ELR (cell line): ENCODE data around the gene TSTD1.
"Not testable (repeated sequence)": the region's sequence is repeated elsewhere in the genome, so short reads cannot be mapped to it uniquely, and the experiment has no call there.

Experiments used
- DNase-seq: peaks from one replicate; pipeline ENCODE4 v3.0.0-alpha.2; 2015; ENCODE audit warnings: low read depth

TSTD1 gene

DNA sequence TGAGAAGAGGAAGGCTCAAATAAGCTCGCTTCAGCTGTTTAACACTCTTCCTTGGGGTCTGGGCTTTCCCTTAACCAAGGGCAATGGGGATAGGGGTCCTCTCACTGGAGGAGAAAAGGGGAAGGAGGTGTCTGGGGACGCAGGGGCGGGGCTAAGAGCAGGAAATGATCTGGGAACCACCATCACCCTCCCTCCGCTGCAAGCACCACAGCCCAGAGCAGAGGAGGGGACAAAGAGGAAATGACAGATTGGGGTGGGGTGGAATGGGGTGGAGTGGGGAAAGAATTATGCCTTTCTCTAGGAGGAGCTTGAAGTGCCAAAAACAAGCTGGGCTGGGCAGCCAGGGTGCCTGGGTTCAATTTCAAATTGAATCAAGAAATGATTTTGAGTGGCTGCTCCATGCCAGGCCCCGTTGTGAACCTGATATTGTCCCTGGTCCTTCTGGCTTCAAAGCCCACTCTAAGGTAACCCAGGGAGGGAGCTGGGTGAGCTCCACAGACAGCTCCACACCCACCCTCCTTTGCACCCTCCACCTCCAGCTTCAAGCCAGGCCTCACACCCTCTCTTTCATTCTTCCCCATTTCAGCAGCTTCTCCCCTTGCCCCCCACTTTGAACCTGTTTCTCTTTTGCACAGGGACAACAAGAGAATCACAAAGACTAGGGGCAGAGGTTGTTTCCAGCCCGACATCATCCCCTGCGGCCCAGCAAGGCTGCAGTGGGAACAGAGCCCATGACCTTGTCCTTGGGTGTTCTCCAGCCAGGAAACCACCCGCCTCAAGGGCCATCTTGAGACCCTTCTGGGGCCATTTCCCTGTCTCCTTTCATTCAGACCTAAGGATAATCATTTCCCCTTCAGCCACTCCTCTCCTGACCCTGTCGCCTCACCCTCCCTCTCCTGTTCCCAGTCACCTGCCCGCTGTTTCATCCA lies 29.8 kb upstream of the TSTD1 start:
- no peak for DNase-seq

DNA sequence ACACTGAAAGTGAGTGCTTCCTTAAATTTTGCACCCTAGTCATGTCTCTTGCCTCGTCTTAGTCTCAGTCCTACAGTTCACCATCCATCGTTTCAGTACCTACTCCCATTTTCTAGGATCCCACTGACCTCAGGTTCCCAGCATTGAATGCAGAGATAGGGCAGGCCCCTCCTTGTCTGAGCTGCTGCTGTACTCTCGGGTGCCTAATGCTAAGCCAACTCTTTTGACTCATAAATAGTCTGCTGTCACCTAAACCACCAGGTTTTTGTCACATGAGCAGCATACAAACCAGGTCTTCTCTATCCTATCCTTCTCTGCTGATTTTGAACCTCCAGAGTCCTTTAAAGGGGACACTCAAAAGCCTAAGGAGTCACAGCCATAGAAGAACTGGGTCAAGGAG lies 27.9 kb upstream of the TSTD1 start:
- DNase-seq = no peak

DNA sequence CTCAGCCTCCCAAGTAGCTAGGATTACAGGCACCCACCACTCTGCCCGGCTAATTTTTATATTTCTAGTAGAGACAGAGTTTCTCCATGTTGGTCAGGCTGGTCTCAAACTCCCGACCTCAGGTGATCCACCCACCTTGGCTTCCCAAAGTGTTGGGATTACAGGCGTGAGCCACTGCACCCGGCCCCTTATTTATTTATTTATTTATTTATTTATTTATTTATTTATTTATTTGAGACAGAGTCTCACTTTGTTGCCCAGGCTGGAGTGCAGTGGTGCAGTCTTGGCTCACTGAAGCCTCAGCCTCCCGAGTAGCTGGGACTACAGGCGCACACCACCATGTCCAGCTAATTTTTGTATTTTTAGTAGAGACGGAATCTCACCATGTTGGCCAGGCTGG lies 26.9 kb upstream of the TSTD1 start:
- not testable (repeated sequence) for DNase-seq

DNA sequence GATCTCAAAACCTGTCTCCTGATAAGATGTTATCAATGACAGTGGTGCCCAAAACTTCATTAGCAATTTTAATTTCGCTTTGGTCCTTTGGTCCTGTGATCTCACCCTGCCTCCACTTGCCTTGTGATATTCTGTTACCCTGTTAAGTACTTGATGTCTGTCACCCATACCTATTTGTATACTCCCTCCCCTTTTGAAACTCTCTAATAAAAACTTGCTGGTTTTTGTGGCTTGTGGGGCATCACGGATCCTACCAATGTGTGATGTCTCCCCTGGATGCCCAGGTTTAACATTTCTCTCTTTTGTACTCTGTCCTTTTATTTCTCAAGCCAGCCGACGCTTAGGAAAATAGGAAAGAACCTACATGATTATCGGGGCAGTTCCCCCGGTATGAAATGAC lies 25.2 kb upstream of the TSTD1 start:
- not testable (repeated sequence) for DNase-seq

DNA sequence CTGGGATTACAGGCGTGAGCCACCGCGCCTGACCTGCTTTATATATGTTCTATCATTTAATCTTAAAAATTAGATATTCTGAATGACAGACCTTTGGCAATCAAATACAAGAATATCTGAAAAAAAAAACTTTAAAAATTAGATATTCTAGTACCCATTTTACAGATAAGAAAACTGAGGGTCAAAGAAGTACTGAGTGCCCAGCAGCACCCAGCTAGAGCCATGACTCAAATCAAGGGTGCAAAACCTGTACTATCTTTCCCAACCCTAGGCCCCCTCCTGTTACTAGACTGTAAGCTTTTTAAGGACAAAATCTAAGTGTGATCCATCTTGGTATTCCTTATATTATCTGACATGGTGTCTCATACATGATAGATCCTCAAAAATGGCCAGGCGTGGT lies 22.7 kb upstream of the TSTD1 start:
- no peak for DNase-seq

DNA sequence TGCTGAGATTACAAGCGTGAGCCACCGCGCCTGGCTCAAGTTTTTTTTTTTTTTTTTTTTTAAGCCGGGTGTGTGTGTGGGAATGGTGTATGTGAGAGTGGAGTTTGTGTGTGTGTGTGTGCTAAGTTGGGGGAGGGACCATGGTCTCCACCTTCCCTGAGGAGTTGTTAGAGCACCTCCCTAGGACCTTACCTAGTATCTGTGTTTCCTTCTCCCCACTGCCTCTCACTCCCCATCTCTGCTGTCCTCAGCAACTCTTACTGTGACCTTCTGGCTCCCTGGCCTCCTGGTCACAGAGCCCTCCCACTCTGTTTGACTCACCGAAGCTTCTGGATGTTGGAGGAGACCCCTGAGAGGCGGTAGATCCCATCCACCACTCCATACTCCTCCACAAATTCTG lies 20.5 kb upstream of the TSTD1 start:
- DNase-seq = no peak

DNA sequence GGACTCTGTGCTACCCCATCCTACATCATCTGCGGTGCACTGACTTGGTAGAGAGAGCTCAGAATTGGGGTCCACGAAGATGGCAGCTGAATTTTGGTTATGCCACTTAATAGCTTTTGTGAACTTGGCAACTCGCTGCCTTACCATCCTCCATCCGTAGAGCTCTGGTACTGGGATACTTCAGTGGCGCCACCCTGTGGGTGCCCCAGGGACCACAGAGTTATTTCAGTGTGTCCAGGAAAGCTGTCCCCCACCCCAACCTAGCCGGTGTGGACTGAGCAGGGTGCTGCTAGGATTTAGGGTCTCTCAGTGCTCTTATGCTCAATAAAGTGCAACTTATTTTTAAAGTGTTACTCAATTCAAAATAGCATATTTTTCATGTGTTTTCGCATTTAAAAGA lies 16.0 kb upstream of the TSTD1 start:
- DNase-seq = no peak

DNA sequence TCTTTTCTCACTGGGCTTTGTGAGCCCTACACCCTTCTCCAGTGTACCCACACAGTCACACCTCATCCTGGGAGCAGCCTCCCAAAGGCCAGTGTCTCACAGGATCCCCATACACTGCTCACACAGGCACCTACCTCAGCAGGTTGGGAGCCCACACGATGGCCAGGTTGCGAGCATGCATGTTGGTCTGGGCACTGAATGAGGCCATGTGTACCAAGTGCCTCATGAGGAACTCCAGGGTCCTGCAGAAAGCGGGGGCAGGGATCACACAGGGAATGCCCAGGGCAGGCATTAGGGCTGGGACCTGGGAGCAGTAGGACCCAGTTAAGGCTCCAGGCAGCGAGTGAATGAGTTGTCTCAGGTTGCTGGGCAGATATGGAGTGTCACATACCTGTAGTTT lies 15.5 kb upstream of the TSTD1 start:
- DNase-seq = no peak

DNA sequence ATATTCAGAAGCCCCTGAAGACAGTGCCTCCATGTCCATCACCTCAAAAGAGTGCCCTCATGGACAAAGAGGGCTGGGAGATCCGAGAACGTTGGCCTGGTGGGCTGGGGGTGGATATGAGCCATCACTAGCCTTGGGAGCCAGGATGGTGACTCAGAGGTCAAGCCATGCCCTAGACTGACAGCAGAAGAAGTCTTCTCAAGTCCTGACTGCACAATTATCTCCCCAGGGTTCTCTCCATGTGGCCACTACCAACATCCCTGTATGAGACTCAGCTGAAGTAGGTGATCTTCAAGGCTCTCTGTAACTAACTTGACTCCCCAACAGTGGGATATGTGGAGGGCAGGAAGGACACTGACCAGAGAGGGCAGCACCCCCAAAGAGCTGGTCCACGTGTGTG lies 14.1 kb upstream of the TSTD1 start:
- DNase-seq = peak; percentile 50

DNA sequence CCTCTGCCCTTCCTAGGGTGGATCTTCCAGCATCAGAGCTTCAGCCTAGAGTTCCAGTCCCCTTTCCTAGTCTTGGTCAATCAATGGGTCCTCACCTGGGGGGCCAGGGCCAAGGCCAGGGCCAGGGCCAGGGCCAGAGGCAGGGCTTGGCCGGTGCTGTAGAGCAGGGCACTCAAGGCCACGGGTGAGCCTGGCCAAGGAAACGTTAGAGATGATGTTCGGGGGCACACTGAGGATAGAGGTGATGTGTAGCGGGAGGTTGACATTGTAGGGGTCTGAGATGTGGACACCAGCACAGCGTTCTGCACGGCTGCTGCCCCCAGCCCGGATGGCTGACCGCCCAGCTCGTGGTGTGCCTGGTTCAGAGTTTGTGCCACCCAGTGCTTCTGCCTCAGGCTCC lies 12.5 kb upstream of the TSTD1 start:
- DNase-seq = no peak

DNA sequence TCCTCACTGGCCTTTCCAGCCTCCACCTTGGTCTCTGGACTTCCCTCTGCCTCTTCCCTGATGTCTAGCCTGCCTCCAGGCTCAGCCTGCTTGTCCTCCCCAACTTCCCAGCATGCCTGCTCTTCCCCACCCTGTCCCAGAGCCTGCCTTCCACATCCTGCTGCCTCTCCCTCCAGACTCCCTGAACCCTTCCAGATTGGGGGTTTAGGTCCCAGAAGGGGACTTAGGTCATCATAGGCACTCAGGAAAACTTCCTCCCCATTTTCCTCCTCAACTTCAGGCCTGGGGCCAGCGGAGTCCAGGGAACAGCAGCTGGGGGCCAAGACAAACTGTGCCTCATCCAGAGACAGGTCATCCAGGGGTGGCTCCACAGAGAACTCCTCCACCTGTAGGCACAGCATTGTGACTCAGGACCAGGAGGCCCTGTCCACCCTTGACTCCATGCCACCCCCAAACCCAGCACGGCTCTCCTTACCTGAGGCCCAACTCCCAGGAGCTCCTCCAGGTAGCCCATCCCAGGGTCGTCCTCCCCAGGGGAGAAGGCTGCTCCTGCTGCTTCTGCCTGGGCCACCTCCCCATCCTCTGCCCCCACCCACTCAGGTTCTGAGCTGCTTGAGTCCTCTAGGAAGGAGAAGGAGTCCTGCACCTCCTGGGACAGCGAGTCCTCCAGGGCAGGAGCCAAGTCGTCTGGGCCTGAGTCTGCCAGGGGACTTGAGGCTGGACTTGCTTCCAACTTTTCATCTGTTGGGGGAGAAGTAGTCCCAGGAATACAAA lies 10.4 kb upstream of the TSTD1 start:
- DNase-seq = no peak

DNA sequence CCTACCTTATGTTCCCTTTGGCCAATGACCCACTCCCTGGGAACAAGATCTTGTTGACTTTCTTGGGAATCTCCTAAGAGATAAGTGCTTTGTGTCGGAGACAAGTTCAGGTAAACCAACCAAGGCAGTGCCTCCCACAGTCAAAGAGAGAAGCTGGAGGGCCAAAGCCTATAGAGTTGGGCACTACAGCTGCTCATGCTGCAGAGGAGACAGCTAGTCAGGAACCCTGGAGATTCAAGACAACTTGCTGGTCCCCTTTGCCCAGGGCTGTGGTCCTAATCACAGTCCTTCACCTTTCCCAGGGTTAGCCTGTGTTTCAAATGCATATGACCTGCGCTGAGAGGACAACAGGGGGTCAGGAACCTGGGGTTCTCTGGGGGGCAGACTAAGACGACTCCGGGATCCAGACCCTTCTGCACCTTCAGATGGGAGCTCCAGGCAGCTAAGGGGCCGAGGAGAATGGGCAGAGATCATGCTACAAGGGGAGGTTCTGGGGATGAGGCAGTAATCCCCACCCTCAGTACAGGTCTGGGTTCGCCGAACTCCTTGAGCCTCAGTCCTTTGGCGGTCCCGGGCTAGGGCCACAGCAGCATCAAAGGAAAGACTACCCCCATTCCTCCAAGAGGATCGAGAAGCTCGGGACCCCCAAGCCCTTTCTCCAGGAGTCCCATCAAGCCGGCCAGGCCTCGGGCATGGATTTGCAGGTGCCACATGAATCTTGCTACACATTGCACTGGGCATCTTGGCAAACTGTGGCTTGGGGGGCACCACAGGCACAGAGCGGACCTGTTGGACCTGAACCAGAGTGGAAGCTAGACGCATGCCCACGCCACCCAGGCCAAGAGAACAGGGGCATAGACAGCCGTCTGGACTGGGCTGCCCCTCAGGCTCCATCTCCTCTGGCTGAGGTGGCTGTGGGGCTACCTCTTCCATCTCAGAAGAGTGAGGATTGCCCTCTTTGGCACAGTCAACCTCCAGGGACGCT lies 9.0 kb upstream of the TSTD1 start:
- DNase-seq = no peak

DNA sequence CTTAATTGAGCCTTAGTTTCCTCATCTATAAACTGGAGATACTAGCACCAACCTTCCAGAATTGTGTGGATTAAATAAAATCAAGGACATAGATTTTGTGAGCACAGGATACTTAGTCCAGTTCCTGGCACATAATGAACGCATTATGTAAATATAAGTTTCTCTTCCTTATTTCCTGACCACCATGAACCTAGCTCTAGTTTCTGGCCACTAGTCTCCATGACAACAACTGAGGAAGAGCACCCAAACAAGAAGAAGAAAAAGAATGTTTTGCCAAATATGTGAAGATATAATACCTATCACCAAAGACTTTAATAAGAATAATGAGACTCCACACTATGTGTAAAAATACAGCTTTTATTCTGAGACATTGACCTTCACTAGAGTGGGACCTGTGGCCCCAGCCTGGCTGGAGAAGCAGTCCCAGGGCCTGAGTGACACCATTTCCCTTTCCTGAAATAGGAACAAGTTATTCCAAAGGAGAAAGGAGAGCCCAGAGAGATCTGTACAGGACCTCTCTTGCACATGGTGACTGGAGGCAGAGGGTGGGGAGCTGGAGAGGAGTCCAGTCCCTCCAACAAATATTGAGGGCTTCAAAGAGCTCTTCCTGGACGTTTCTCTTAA lies 8.0 kb upstream of the TSTD1 start:
- no peak for DNase-seq

DNA sequence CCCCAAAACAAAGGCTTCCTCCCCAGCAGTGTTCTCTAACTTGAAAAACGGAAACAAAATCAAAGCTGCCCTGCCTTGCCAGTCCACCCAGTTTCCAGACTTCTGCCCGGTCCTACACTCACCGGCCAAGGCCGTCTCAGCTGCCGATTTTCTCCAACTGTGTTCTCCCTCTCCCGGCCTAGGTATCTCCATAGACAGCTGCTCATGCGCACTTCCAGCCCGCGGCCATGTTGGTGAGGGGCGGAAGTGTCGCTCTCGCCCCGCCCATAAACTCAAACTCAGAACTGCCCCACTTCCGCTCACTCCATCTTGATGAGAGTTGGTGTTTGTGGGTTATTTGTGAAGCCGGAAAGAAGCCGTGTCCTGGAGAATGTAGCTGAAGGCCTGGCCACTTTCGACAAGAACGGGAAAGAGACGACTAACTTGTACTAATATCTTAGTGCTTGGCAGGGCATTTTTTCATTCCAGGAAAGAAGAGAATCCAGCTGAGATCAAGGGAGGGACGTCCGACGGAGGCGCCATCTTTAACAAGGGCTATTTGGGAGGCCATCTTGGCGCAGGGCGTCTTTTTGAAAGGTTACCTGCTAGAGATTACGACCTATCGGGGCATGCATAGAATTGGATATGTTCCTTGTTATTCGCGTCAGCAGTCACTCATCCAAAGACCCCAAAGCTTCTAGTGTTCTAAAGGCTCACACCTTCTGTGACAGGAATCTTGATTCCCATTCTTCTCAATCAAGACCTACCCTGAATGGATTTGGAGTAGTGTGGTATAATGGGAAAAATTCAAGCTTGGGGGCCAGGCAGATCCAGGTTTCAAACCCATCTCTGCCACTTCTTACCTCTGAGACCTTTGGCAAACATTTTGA lies 7.2 kb upstream of the TSTD1 start, which contains the start of gene USF1:
TSS of gene USF1 (minus strand) at position 242 of the 869 bp plus-strand sequence. CDS start 2,702 bp downstream, outside the sequence.
- DNase-seq = peak; percentile 97

DNA sequence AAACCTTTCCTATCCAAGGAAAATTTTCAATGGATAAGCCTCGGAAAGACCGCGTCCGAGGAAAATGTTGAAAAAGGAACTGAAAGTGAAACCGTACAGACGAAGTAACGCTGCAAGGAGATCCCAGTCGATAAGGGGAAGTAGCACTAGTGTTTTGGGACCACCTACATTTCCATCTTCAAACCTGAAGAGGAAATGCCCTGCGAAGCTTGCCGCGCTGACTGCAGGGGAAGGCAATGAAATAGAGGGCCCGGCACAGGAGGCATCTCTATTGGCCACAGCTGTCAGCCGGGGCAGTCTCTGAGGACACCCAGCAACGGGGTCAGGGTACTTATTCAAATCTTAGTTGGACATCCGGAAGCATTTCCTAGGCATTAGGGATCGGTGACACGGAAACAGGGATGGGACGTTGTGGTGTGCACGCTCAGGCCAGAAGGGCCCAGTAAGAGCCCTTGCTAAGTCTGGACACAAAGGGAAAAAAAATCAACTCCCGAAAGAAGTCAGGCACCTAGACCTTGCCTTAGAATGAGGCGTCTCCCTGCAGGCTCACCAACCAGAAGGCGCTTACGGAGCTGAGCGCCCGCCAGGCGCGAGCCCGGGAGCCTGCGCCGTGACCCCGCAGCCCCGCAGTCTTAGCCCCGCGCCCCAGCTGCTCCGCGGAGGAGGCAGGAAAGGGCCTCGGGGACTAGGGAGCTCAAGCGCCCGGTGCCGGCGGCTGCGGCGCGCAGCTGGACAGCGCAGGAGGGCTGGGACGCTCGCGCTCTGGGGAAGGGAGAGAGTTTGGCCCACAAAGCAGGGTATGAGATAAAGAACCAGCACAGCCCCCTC lies 6.4 kb upstream of the TSTD1 start:
- peak; percentile 77 for DNase-seq

DNA sequence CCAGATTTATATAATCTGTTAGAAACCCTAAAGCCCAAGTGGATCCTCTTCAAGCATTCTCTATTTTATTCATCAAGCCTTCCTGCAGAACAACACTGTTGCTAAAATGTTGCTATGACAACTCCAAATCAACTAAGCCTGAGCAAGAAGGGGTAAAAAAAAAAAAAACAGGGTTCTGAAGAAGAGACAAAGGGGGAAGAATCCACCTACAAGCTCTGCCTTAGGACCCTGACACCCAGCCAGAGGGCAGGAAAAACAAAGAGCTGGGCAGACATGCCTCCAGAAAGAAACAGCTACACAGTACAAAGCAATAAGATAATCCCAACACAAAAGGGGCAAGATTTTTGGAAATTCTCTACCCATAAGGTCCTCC lies 5.8 kb upstream of the TSTD1 start:
- DNase-seq = peak; percentile 20

DNA sequence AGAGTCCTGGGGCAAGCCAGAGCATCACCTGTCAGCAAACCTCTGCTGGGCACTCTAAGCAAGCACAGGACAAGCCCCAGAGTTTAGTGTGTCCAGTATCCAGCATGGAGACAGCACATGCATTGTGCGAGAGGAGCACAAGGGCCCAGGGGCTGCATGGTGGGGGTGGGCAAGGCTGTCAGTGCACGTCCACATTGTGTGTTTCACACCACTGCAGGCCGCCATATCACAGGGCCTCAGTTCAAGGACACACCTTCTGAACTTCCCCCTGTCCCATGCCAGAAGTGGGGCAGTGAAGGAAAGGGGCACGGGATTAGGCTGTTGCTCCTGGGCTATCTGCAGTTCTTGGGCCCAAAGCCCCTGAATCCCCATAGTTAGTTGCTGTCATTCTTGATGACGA lies 782 bp upstream of the TSTD1 start:
- DNase-seq = no peak

DNA sequence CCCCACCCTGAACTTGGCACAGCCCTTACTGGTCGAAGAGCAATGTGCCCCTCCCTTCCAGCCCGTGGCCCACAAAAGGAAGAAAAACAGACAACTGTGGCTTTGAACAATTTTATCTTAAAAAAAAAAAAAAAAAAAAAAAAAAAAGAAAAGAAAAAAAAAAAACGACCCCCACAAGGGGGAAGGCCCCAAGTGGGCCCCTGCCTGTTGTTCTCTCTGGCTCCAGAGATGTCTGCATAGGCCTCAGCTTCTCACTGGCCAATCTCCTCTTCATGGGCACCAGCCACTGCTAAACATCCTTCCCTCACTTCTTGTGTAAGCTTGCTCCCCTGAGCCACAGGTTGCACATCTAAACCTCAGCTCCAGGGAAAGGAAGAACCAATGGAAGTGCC lies 386 bp upstream of the TSTD1 start:
- no peak for DNase-seq

DNA sequence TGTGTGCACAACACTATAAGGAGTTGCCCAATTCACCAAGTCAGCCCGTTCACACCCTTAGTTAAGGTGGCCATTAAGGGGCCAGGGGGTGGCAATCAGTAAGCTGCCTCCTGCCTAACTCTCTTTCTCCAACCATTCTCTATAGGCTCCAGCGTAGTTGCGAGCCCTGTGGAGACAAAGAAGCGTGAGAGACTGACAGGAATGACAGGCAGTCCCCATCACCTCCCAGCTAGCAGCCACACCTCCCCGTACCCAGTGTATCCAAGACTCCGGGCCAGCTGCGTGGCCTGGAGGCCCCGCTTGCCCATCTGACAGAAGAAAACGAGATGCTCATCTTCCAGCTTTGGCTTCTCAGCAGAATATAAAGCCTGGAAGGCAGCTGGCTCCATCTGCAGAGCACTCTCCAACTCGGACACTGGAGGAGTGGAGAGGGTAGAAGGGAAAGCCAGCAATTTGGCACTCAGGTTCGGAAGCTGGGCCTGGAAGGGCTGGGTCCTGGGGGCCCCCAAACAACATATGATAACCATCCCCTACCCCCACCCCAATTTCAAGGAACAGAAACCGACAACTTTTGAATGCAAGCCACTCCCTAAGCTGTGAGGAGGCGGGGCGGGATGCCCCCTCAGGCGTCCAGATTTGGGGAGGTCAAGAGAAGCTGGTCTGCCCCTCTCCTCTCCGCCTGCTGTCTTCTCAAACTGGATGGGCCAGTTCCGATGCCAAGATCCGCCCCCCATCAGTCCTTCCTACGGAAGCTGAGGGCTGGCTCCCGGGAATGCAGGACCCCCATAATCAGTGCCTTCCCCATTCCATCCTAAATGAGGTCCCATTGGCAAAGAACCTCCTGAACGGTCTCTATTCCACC lies 872 bp downstream of the TSTD1 start:
- DNase-seq = no peak
